Neural cell (in vitro differentiated cells): ENCODE results near the gene DTYMK.

Experiments used
- EP300 ChIP-seq: fragments of 450-650 bp; conservative IDR thresholded peaks from 2 replicates; pipeline ENCODE4 v1.6.1; 2014; ENCODE audit warnings: antibody characterized with exemption, mild to moderate bottlenecking, moderate library complexity; ENCODE audit not compliant: poor library complexity, severe bottlenecking
- EZH2 ChIP-seq: fragments of 200-600, 300-800 bp; shearing (Covaris generic), sonication (generic); IDR thresholded peaks from 2 replicates; pipeline ENCODE4 v1.6.1; 2014; ENCODE audit warnings: antibody characterized with exemption, low read length, borderline replicate concordance, mild to moderate bottlenecking; ENCODE audit not compliant: insufficient read depth, poor library complexity, severe bottlenecking
- MXI1 ChIP-seq: fragments of 450-650 bp; conservative IDR thresholded peaks from 2 replicates; pipeline ENCODE4 v1.6.1; 2014; ENCODE audit warnings: antibody characterized with exemption, mild to moderate bottlenecking; ENCODE audit not compliant: poor library complexity, severe bottlenecking
- POLR2AphosphoS5 ChIP-seq: IDR thresholded peaks from 2 replicates; pipeline ENCODE4 v1.6.1; 2012
- RAD21 ChIP-seq: fragments of 450-650 bp; conservative IDR thresholded peaks from 2 replicates; pipeline ENCODE4 v1.6.1; 2014; ENCODE audit warnings: antibody characterized with exemption, mild to moderate bottlenecking, moderate library complexity
- REST ChIP-seq: IDR thresholded peaks from 2 replicates; pipeline ENCODE4 v1.6.1; 2012; ENCODE audit warnings: borderline replicate concordance
- SMC3 ChIP-seq: fragments of 450-650 bp; conservative IDR thresholded peaks from 2 replicates; pipeline ENCODE4 v1.6.1; 2014; ENCODE audit warnings: antibody characterized with exemption, mild to moderate bottlenecking, moderate library complexity; ENCODE audit not compliant: poor library complexity
- TAF1 ChIP-seq: IDR thresholded peaks from 2 replicates; pipeline ENCODE4 v1.6.1; 2012; ENCODE audit warnings: low read depth
- TF ChIP-seq, protein P1 (sequence below): fragments of 450-650 bp; IDR thresholded peaks from 2 replicates; pipeline ENCODE4 v1.5.1; 2014; ENCODE audit warnings: antibody characterized with exemption, mild to moderate bottlenecking, moderate library complexity; ENCODE audit not compliant: poor library complexity, severe bottlenecking

DNA sequence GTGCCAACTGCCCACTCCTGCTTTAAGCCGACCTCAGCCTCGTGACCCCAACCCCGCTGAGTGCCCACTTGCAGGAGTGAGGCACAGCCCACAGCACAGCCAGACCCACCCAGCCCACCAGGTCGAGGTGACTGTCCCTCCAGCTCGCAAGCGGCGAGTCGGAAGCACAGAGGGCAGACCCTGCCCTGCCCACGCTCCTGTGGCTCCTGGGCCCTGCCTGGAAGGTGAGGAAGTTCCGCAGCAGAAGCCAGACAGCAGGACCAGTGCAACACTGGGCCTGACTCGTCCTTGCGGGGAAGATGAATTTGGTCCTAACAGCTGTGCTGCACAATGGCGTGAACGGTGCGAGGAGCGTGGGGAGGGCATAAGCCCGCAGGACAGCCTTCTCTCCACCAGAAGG lies 9.9 kb downstream of the DTYMK start:
- TF ChIP-seq, protein P1, sequence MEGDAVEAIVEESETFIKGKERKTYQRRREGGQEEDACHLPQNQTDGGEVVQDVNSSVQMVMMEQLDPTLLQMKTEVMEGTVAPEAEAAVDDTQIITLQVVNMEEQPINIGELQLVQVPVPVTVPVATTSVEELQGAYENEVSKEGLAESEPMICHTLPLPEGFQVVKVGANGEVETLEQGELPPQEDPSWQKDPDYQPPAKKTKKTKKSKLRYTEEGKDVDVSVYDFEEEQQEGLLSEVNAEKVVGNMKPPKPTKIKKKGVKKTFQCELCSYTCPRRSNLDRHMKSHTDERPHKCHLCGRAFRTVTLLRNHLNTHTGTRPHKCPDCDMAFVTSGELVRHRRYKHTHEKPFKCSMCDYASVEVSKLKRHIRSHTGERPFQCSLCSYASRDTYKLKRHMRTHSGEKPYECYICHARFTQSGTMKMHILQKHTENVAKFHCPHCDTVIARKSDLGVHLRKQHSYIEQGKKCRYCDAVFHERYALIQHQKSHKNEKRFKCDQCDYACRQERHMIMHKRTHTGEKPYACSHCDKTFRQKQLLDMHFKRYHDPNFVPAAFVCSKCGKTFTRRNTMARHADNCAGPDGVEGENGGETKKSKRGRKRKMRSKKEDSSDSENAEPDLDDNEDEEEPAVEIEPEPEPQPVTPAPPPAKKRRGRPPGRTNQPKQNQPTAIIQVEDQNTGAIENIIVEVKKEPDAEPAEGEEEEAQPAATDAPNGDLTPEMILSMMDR = no peak
- TF ChIP-seq MXI1 (no peak), EZH2 (no peak), REST (no peak), POLR2AphosphoS5 (no peak), EP300 (no peak), TAF1 (no peak), RAD21 (no peak), SMC3 (no peak)
